GM20431 (cell line): ENCODE results near the gene CADPS.

Experiments
- in situ Hi-C: fragments of 300-500 bp; cut with MseI, MboI; formaldehyde crosslinking; loops from one replicate; pipeline ENCODE4 v1.15.0; 2020; ENCODE audit warnings: low sequenced_read_pairs; ENCODE audit not compliant: unreplicated experiment

Gene CADPS

GRCh38 chr3:62414786-62415185, 460.4 kb downstream of the CADPS start:
- in situ Hi-C loops, result no loop called here

- in situ Hi-C loops, result no loop called here
Observed at GRCh38 chr3:62413687-62414086, 461.5 kb downstream of the CADPS start.

- in situ Hi-C loops, result no loop called here
Observed at GRCh38 chr3:62406945-62407344, 468.3 kb downstream of the CADPS start.

- in situ Hi-C loops, result no loop called here
Observed at GRCh38 chr3:62405566-62405965, 469.6 kb downstream of the CADPS start.

- in situ Hi-C loops, result no loop called here
Observed at GRCh38 chr3:62405135-62405534, 470.1 kb downstream of the CADPS start.

GRCh38 chr3:62404321-62404720, 470.9 kb downstream of the CADPS start:
- in situ Hi-C loops, result no loop called here

- in situ Hi-C loops, result no loop called here
Observed at GRCh38 chr3:62403765-62404164, 471.5 kb downstream of the CADPS start.

GRCh38 chr3:62392626-62393292, 482.5 kb downstream of the CADPS start:
- in situ Hi-C loops, result no loop called here

- in situ Hi-C loops, result no loop called here
Observed at GRCh38 chr3:62387251-62387650, 488.0 kb downstream of the CADPS start.

- in situ Hi-C loops, result no loop called here
Observed at GRCh38 chr3:62379321-62379798, 495.9 kb downstream of the CADPS start.

GRCh38 chr3:62378921-62379320, 496.3 kb downstream of the CADPS start:
- in situ Hi-C loops, result no loop called here

GRCh38 chr3:62378311-62378789, 496.9 kb downstream of the CADPS start:
- in situ Hi-C loops, result no loop called here

- in situ Hi-C loops, result no loop called here
Observed at GRCh38 chr3:62376906-62377877, 498.0 kb downstream of the CADPS start.

GRCh38 chr3:62376454-62376720, 498.8 kb downstream of the CADPS start:
- in situ Hi-C loops, result no loop called here

- in situ Hi-C loops, result no loop called here
Observed at GRCh38 chr3:62375655-62376453, 499.4 kb downstream of the CADPS start.

GRCh38 chr3:62374341-62375218, 500.6 kb downstream of the CADPS start:
- in situ Hi-C loops, result no loop called here

GRCh38 chr3:62373714-62374333, 501.4 kb downstream of the CADPS start:
- in situ Hi-C loops, result no loop called here

GRCh38 chr3:62373215-62373614, 502.0 kb downstream of the CADPS start, which contains the start of gene FEZF2:
Gene FEZF2 (minus strand): TSS chr3:62373550. CDS start chr3:62372868, 682 bp downstream.
- in situ Hi-C loops, result no loop called here

GRCh38 chr3:62372621-62373041, 502.6 kb downstream of the CADPS start:
- in situ Hi-C loops, result no loop called here
